HepG2 (cell line): ENCODE results near the gene ARL8A. TPM values are rescaled to one million over a fixed set of nuclear protein-coding genes. Genes with fewer than 3 reads are reported as not detected.

ENCODE experiments used
- ATAC-seq: fragments of 200-7000 bp; cut with Tn5 transposase; 3 replicates; pipeline ENCODE4 v1.9.1; 2020; ENCODE audit warnings: mild to moderate bottlenecking, moderate library complexity
- BruUV-seq: library from RNA; stranded (reverse); fragments of 400-500 nt; replicated peaks from 2 replicates; lab custom pipeline; 2021; lab: Mats Ljungman, UMichigan
- CTCF ChIA-PET: fragments of 300-600 bp; formaldehyde crosslinking; extraction: SDS; loops from one replicate; lab custom pipeline; 2021; ENCODE audit warnings: low total read pairs, inconsistent platforms, low intra/inter-chr PET ratio; lab: Yijun Ruan, JAX
- POLR2A ChIA-PET: fragments of 350-600 bp; sonication (Branson Sonifier 250); formaldehyde crosslinking; loops from one replicate; lab custom pipeline; 2020; ENCODE audit warnings: antibody characterized with exemption, inconsistent platforms; lab: Yijun Ruan, JAX
- DNase-seq: peaks from one replicate; pipeline ENCODE4 v3.0.0-alpha.2; 2015; ENCODE audit warnings: low spot score
- FAIRE-seq: peaks from 3 replicates; lab custom pipeline; 2011; peaks lifted over from hg19 to GRCh38; lab: Jason Lieb, UNC
- H2AFZ ChIP-seq: one replicate; pipeline ENCODE4 v1.6.1; 2011; ENCODE audit warnings: low read length, inconsistent platforms
- H3K27ac ChIP-seq: fragments of 300-600 bp; 3 replicates; pipeline ENCODE4 v1.8.0; 2011; ENCODE audit warnings: mixed run types, mild to moderate bottlenecking, mixed read lengths, low read length, inconsistent platforms; ENCODE audit not compliant: insufficient read depth; ENCODE audit errors: extremely low read length
- H3K27me3 ChIP-seq, 2 experiments: fragments of 200-600 bp in 1 of 2; 2 replicates in 1 of 2; 3 replicates in 1 of 2; pipeline versions ENCODE4 v1.6.0 to v1.8.0; 2011; ENCODE audit warnings: low read length in 2 of 2, mild to moderate bottlenecking in 2 of 2, moderate library complexity in 2 of 2, inconsistent platforms in 1 of 2; ENCODE audit not compliant: insufficient read depth in 2 of 2, control insufficient read depth in 1 of 2
- H3K36me3 ChIP-seq, 2 experiments: fragments of 200-600 bp in 1 of 2; replicated peaks in 1 of 2; 2 replicates in 1 of 2; 3 replicates in 1 of 2; pipeline versions ENCODE4 v1.5.1 to v1.8.0; 2011; ENCODE audit warnings: low read length in 2 of 2, inconsistent platforms in 1 of 2; ENCODE audit not compliant: insufficient read depth in 2 of 2, control insufficient read depth in 1 of 2
- H3K4me1 ChIP-seq: 2 replicates; pipeline ENCODE4 v1.5.1; 2012; ENCODE audit warnings: low read length, inconsistent platforms; ENCODE audit not compliant: insufficient read depth
- H3K4me2 ChIP-seq: 2 replicates; pipeline ENCODE4 v1.6.0; 2011; ENCODE audit warnings: low read depth, low read length, inconsistent platforms
- H3K4me3 ChIP-seq, 3 experiments: fragments of 200-600 bp in 1 of 3; sonication (generic), shearing (Covaris generic) in 1 of 3; replicated peaks in 1 of 3; 2 replicates each; pipeline ENCODE4 v1.5.1; 2011 to 2016; ENCODE audit warnings: low read length in 3 of 3, inconsistent platforms in 2 of 3, low read depth in 2 of 3, mild to moderate bottlenecking in 2 of 3, control low read depth in 1 of 3, mixed read lengths in 1 of 3; ENCODE audit not compliant: insufficient read depth in 1 of 3
- H3K79me2 ChIP-seq: one replicate; pipeline ENCODE4 v1.6.1; 2011; ENCODE audit warnings: low read length, inconsistent platforms; ENCODE audit not compliant: insufficient read depth
- H3K9ac ChIP-seq: 2 replicates; pipeline ENCODE4 v1.6.0; 2011; ENCODE audit warnings: mild to moderate bottlenecking, low read depth, low read length, inconsistent platforms; ENCODE audit not compliant: insufficient read depth
- H3K9me3 ChIP-seq: 2 replicates; pipeline ENCODE4 v1.5.1; 2012; ENCODE audit warnings: mild to moderate bottlenecking, low read length
- H4K20me1 ChIP-seq: 2 replicates; pipeline ENCODE4 v1.6.0; 2011; ENCODE audit warnings: inconsistent platforms, mild to moderate bottlenecking, low read length, moderate library complexity; ENCODE audit not compliant: insufficient read depth
- DPF2 ChIP-seq: sonication (generic); formaldehyde crosslinking; IDR thresholded peaks from 2 replicates; pipeline ENCODE4 v1.4.0; 2020; ENCODE audit warnings: mild to moderate bottlenecking, low read depth, missing genetic modification reagents, borderline replicate concordance
- ETV5 ChIP-seq: IDR thresholded peaks from 2 replicates; pipeline ENCODE4 v1.6.1; 2018; ENCODE audit warnings: missing biosample characterization, missing genetic modification reagents, inconsistent platforms, borderline replicate concordance
- FOSL2 ChIP-seq: sonication (generic); formaldehyde crosslinking; IDR thresholded peaks from 2 replicates; pipeline ENCODE4 v1.4.0; 2020; ENCODE audit warnings: missing genetic modification reagents
- FOXA3 ChIP-seq: IDR thresholded peaks from 2 replicates; pipeline ENCODE4 v1.6.1; 2016; ENCODE audit warnings: missing genetic modification reagents, missing compliant biosample characterization
- HIVEP1 ChIP-seq: sonication (generic); formaldehyde crosslinking; IDR thresholded peaks from 2 replicates; pipeline ENCODE4 v1.4.0; 2020; ENCODE audit warnings: mild to moderate bottlenecking, missing genetic modification reagents
- HNRNPL ChIP-seq: fragments of 200-400 bp; formaldehyde crosslinking; IDR thresholded peaks from 2 replicates; pipeline ENCODE4 v1.6.1; 2017; ENCODE audit warnings: mild to moderate bottlenecking, low read depth, low read length
- IKZF4 ChIP-seq: sonication (generic); formaldehyde crosslinking; IDR thresholded peaks from 2 replicates; pipeline ENCODE4 v1.5.1; 2020; ENCODE audit warnings: borderline replicate concordance, mild to moderate bottlenecking, low read depth, missing genetic modification reagents; ENCODE audit errors: not compliant biosample characterization
- NR2C2 ChIP-seq: sonication (generic); formaldehyde crosslinking; IDR thresholded peaks from 2 replicates; pipeline ENCODE4 v1.4.0; 2020; ENCODE audit warnings: missing genetic modification reagents, mild to moderate bottlenecking, moderate library complexity, borderline replicate concordance
- SALL2 ChIP-seq: sonication (generic); formaldehyde crosslinking; IDR thresholded peaks from 2 replicates; pipeline ENCODE4 v1.8.1; 2023; ENCODE audit warnings: mild to moderate bottlenecking, missing genetic modification reagents, inconsistent platforms
- SIX1 ChIP-seq: sonication (generic); formaldehyde crosslinking; IDR thresholded peaks from 2 replicates; pipeline ENCODE4 v1.4.0; 2020; ENCODE audit warnings: missing genetic modification reagents, borderline replicate concordance
- ZFP37 ChIP-seq: sonication (generic); formaldehyde crosslinking; IDR thresholded peaks from 2 replicates; pipeline ENCODE4 v1.4.0; 2020; ENCODE audit warnings: missing genetic modification reagents, borderline replicate concordance
- ZNF264 ChIP-seq: sonication (generic); formaldehyde crosslinking; IDR thresholded peaks from 2 replicates; pipeline ENCODE4 v1.4.0; 2020; ENCODE audit warnings: missing genetic modification reagents
- ZNF484 ChIP-seq: sonication (generic); formaldehyde crosslinking; IDR thresholded peaks from 2 replicates; pipeline ENCODE4 v1.5.1; 2020; ENCODE audit warnings: mild to moderate bottlenecking, low read depth, missing genetic modification reagents, borderline replicate concordance
- ZNF7 ChIP-seq: IDR thresholded peaks from 2 replicates; pipeline ENCODE4 v1.6.1; 2016; ENCODE audit warnings: missing biosample characterization, missing genetic modification reagents
- WGBS: methylation state at CpG from one replicate; pipeline ENCODE4 v1.1.6; 2017; ENCODE audit warnings: low lambda C conversion rate; 5-methylcytosine and 5-hydroxymethylcytosine counted together
- in situ Hi-C: cut with HindIII; loops from 2 replicates; pipeline ENCODE4 v1.10.0; 2017; ENCODE audit warnings: low pct_unique_long_range_greater_than_20kb; ENCODE audit not compliant: extremely low pct_ligation_motif_present
- intact Hi-C: fragments of 100-400 bp; cut with micrococcal nuclease; formaldehyde crosslinking; loops from one replicate; pipeline ENCODE4 v1.10.0; 2022; ENCODE audit not compliant: unreplicated experiment
- polyA plus RNA-seq, 8 experiments: library from polyadenylated mRNA; depleted of rRNA in 3 of 8; stranded (reverse) in 7 of 8; unstranded in 1 of 8; fragments of >200 nt; fragmentation: Illumina TruSeq in 4 of 8; extraction: Trizol in 4 of 8; gene quantifications; 2 replicates each; pipeline versions ENCODE4 v1.2.1 to v1.2.3, GENCODE V29; 2011 to 2016; ENCODE audit warnings: low read depth in 4 of 8, missing spikeins in 1 of 8, mixed read lengths in 1 of 8; ENCODE audit not compliant: insufficient read depth in 1 of 8
- total RNA-seq, 5 experiments: library from RNA; depleted of rRNA; stranded (reverse); fragments of >200 nt; fragmentation: Illumina TruSeq; extraction: Trizol; gene quantifications; 2 replicates each; pipeline ENCODE4 v1.2.3, GENCODE V29; 2016; ENCODE audit warnings: low read depth in 1 of 5
- TF ChIP-seq, protein P1 (sequence below): sonication (generic); formaldehyde crosslinking; IDR thresholded peaks from 2 replicates; pipeline ENCODE4 v1.4.0; 2020; ENCODE audit warnings: mild to moderate bottlenecking, missing genetic modification reagents
- TF ChIP-seq, protein P2 (sequence below): sonication (generic); formaldehyde crosslinking; IDR thresholded peaks from 2 replicates; pipeline ENCODE4 v1.8.1; 2022; ENCODE audit warnings: low read depth, mild to moderate bottlenecking, missing genetic modification reagents

ARL8A gene
- total and polyA plus RNA-seq, 2 of the 13 experiments (the other 11 are each of a cell fraction or from before 2014, with no cell fraction given), result 2.7 to 23.4 TPM

DNA sequence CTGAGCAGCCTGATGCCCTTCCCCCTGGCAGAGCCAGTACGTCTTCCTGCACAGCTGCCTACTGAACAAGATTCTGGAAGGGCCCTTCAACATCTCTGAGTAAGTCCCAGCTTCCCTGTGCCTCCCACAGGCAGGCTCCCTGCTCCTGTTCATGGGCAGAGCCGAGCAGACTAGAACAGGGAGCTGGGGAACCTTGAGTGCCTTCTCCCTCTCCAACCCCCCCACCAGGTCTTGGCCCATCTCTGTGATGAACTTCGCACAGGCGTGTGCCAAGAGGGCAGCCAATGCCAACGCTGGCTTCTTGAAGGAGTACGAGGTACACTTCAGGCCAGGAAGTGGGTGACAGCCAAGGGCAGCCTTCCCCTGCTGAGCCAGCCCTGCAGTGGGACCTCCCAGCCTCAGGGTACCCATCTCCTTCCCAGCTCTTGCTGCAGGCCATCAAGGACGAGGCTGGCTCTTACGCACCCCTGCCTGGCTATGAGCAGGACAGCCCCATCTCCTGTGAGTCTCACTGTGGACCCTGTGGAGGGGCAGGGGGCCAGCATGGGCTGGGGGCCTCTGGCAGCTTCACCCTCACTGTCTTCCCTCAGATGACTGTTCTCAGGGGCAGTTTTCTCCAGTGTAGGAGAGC, 42.6 kb upstream of the ARL8A start:
- no TSS peak for BruUV-seq
- no peak for TF ChIP-seq NR2C2 (CRISPR knock-in tag)
- TF ChIP-seq ZNF7 (CRISPR knock-in tag), result no peak
- TF ChIP-seq ZFP37 (CRISPR knock-in tag), result no peak
- peaks cover 0 to 4% of the 10 kb centered on the region in 2 experiments; a peak in 2 of 5 replicates for H3K27me3 ChIP-seq
- ChIA-PET POLR2A (no interaction called here), CTCF (no interaction called here)
- H3K79me2 ChIP-seq, result no peaks in the 10 kb centered on the region
- intact Hi-C loops (no loop called here), in situ Hi-C loops (loop anchor here (5.0 kb wide), 1 partner anchor 130 kb away; no protein-coding TSS in a partner anchor)
- no peak overlapping the region for H3K4me2 ChIP-seq
- H3K27ac ChIP-seq, result no peak overlapping the region
- no peak overlapping the region for H3K9ac ChIP-seq
- H3K36me3 ChIP-seq, result no peaks in the 10 kb centered on the region
- WGBS, result 27% methylated on average over 2 of the region's 8 CpGs
- H3K4me3 ChIP-seq, result no peak overlapping the region
- H3K4me1 ChIP-seq, result peaks cover 37% of the 10 kb centered on the region
- DNase-seq (no peak), ATAC-seq (no peak), FAIRE-seq (no peak)
- H3K9me3 ChIP-seq, result no peaks in the 10 kb centered on the region
- H2AFZ ChIP-seq, result no peak overlapping the region
- 0 out of 2 replicates have a peak, but pooled peaks cover 3% of the 10 kb centered on the region for H4K20me1 ChIP-seq

DNA sequence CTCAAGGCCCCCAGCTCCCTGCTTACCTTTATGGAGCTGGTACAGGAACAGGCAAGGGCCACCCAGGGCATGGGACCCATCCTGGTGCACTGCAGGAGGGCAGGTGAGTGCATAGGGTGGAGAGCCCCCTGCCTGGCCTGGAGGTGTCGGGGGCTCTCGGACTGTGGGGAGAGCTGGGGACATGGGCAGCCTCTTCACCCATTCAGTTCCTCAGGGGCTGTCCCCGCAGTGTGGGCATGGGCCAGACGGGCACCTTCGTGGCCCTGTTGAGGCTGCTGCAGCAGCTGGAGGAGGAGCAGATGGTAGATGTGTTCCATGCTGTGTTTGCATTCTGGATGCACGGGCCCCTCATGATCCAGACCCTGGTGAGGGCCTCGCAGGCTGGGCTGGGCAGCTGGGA, 41.8 kb upstream of the ARL8A start:
- ChIA-PET CTCF (no interaction called here), POLR2A (no interaction called here)
- WGBS, result 30% methylated on average over 7 of the region's 7 CpGs
- DNase-seq, result no peak
- no TSS peak for BruUV-seq
- H3K27ac ChIP-seq, result no peak overlapping the region
- no peak for FAIRE-seq
- 0 out of 2 replicates have a peak, but pooled peaks cover 3% of the 10 kb centered on the region for H4K20me1 ChIP-seq
- H3K27me3 ChIP-seq, result peaks cover 2 to 8% of the 10 kb centered on the region in 2 experiments; a peak in 3 of 5 replicates
- H3K79me2 ChIP-seq, result no peaks in the 10 kb centered on the region
- no peak overlapping the region for H3K4me2 ChIP-seq
- no peak overlapping the region for H3K9ac ChIP-seq
- H3K9me3 ChIP-seq, result no peaks in the 10 kb centered on the region
- no peaks in the 10 kb centered on the region for H3K36me3 ChIP-seq
- H3K4me3 ChIP-seq, result no peak overlapping the region
- in situ Hi-C loops, result loop anchor here (5.0 kb wide), 1 partner anchor 131 kb away; no protein-coding TSS in a partner anchor
- intact Hi-C loops, result no loop called here
- H3K4me1 ChIP-seq, result peaks cover 37% of the 10 kb centered on the region
- no peak overlapping the region for H2AFZ ChIP-seq
- no peak for ATAC-seq
- TF ChIP-seq ZNF484 (CRISPR knock-in tag) (no peak), HIVEP1 (CRISPR knock-in tag) (no peak), SIX1 (CRISPR knock-in tag) (no peak), FOXA3 (no peak), ETV5 (CRISPR knock-in tag) (no peak), SALL2 (CRISPR knock-in tag) (no peak), FOSL2 (CRISPR knock-in tag) (no peak), ZNF264 (CRISPR knock-in tag) (no peak), HNRNPL (no peak), ZNF7 (CRISPR knock-in tag) (no peak), IKZF4 (no peak), DPF2 (CRISPR knock-in tag) (no peak)
- TF ChIP-seq, protein P1, sequence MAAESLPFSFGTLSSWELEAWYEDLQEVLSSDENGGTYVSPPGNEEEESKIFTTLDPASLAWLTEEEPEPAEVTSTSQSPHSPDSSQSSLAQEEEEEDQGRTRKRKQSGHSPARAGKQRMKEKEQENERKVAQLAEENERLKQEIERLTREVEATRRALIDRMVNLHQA (CRISPR knock-in tag), result no peak
- TF ChIP-seq, protein P2, sequence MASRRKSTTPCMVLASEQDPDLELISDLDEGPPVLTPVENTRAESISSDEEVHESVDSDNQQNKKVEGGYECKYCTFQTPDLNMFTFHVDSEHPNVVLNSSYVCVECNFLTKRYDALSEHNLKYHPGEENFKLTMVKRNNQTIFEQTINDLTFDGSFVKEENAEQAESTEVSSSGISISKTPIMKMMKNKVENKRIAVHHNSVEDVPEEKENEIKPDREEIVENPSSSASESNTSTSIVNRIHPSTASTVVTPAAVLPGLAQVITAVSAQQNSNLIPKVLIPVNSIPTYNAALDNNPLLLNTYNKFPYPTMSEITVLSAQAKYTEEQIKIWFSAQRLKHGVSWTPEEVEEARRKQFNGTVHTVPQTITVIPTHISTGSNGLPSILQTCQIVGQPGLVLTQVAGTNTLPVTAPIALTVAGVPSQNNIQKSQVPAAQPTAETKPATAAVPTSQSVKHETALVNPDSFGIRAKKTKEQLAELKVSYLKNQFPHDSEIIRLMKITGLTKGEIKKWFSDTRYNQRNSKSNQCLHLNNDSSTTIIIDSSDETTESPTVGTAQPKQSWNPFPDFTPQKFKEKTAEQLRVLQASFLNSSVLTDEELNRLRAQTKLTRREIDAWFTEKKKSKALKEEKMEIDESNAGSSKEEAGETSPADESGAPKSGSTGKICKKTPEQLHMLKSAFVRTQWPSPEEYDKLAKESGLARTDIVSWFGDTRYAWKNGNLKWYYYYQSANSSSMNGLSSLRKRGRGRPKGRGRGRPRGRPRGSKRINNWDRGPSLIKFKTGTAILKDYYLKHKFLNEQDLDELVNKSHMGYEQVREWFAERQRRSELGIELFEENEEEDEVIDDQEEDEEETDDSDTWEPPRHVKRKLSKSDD (CRISPR knock-in tag), result no peak
